Activated T-helper 1 cell treated with anti-CD3 and anti-CD28 coated beads, Interleukin-12 subunit alpha, Interleukin-12 subunit beta, Interleukin-2, Interleukin-4 antibody, amounts not matched to agents 30 ng/mL and 10 ng/mL and 1 ng/mL, durations not matched to agents 14 hours and 24 hours and 36 hours (primary cell): ENCODE data around the gene RAMP1. TPM values are rescaled to one million over a fixed set of nuclear protein-coding genes. Genes with fewer than 3 reads are reported as not detected.

ENCODE experiments used
- DNase-seq: peaks from one replicate; pipeline ENCODE4 v3.0.0; 2021; ENCODE audit warnings: low spot score
- H3K27ac Mint-ChIP-seq: one replicate; pipeline ENCODE4 v1.8.0; 2021; ENCODE audit warnings: mild to moderate bottlenecking, mixed read lengths
- H3K27me3 Mint-ChIP-seq: one replicate; pipeline ENCODE4 v1.8.0; 2022; ENCODE audit warnings: mild to moderate bottlenecking, moderate library complexity, mixed read lengths; ENCODE audit not compliant: insufficient read depth
- H3K36me3 Mint-ChIP-seq: one replicate; pipeline ENCODE4 v1.8.0; 2021; ENCODE audit warnings: low read depth, mixed read lengths
- H3K4me1 Mint-ChIP-seq: one replicate; pipeline ENCODE4 v1.8.0; 2021; ENCODE audit warnings: low read depth, mixed read lengths
- H3K4me3 Mint-ChIP-seq: one replicate; pipeline ENCODE4 v1.8.0; 2021; ENCODE audit warnings: mild to moderate bottlenecking, moderate library complexity, mixed read lengths
- H3K9me3 Mint-ChIP-seq: one replicate; pipeline ENCODE4 v1.8.0; 2021; ENCODE audit warnings: mixed read lengths
- intact Hi-C: fragments of 100-400 bp; cut with micrococcal nuclease; formaldehyde crosslinking; loops from one replicate; pipeline ENCODE4 v1.15.1; 2024
- total RNA-seq: library from RNA; stranded (reverse); gene quantifications from 2 replicates; pipeline ENCODE4 v1.2.3, GENCODE V29; 2022

RAMP1 gene
- total RNA-seq, 1 donor from 2014 or later = 19.4 TPM

GRCh38 chr2:237910576-237911362, 51.3 kb downstream of the RAMP1 start:
- Mint-ChIP-seq H3K9me3 (peaks cover 18% of the 10 kb centered on the region), H3K4me1 (peaks cover 24% of the 10 kb centered on the region), H3K27ac (peak overlapping the region; percentile 9), H3K36me3 (peaks cover 11% of the 10 kb centered on the region), H3K4me3 (no peak overlapping the region), H3K27me3 (no peaks in the 10 kb centered on the region)
- no peak for DNase-seq
- intact Hi-C loops = no loop called here

GRCh38 chr2:237911363-237912017, 52.1 kb downstream of the RAMP1 start:
- Mint-ChIP-seq H3K36me3 (peaks cover 11% of the 10 kb centered on the region), H3K27me3 (peaks cover 4% of the 10 kb centered on the region), H3K9me3 (peaks cover 18% of the 10 kb centered on the region), H3K4me1 (peaks cover 16% of the 10 kb centered on the region), H3K27ac (no peak overlapping the region), H3K4me3 (no peak overlapping the region)
- intact Hi-C loops = no loop called here
- DNase-seq = no peak

DNA sequence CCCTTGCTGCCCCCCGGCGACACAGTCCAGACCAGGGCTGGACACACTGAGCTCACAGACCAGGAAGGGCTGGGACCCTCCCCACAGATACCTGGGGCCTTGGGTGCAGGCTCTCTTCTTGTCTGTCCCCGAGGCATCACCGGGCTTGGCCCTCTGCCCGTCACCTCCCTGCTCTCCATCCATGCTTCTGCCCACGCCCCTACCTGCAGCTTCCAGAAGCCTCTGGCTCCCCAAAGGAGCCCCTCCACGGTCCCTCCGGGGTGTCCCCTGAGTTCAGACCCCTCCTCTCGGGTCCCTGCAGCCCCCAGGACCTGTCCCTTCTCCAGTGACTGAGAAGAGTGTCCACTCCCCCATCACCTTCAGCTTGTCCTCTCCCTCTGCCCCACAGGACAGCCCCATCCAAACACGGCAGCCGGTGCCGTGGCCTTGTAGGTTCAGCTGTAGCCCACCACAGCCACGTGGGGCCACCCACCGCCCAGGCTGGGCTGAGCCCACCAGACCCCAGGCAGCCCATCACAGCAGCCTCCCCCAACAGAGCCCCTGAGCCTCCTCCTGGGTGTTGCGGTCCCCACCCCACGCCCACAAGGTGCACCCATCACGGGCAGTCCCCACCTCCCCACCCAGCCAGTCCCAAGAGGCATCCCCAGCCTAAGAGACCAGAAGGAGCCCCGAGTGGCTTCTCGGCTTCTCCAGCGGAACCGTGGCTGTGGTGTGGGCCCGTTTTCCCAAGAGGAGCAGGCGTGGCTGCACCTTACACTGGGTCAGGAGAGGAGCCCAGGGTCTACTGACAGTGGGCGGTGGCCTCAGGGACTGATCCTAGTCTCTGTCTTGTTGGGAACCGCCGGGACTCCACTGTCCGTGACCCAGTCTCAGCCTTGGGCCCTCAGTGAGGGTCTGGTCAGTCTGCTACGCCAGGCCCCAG, 53.1 kb downstream of the RAMP1 start:
- Mint-ChIP-seq H3K9me3 (peaks cover 11% of the 10 kb centered on the region), H3K4me3 (no peak overlapping the region), H3K27ac (no peak overlapping the region), H3K27me3 (peaks cover 6% of the 10 kb centered on the region), H3K4me1 (peaks cover 10% of the 10 kb centered on the region), H3K36me3 (peaks cover 5% of the 10 kb centered on the region)
- intact Hi-C loops = no loop called here
- no peak for DNase-seq

DNA sequence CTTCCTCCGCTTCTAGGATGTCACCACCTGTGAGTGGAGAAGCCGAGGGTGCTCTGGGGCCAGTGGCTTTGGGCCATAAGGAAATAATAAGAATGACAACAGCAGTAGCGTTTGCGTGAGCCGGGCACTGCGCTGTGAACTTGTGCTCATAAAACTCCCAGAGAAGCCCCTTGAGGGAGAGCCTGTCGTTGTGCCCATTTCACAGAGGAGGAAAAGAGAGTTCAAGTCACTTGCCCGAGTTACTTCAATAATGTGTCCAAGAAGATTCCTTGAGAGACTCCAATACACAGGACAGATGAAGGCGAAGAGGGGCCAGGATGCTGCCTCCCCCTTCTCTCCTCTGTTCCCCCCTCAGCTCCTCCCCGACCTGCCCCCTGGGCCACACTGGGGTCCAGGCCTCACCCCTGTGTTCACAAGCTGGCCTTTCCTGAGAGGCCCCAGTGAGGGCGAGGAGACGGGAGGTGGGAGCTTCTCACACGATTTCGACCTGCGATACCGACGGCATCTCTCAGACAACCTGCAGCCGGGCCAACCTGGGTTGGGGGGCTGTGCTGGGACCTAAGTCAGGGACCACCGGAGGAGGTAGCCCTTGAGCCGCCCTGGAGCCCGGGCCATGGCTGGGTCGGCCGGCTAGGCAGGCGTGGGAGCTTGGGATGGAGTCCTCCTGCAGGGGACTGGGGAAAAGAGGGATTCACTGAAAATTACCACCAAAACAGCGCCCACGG, 53.9 kb downstream of the RAMP1 start:
- intact Hi-C loops = no loop called here
- H3K4me1 Mint-ChIP-seq = peaks cover 10% of the 10 kb centered on the region
- no peak overlapping the region for H3K4me3 Mint-ChIP-seq
- peaks cover 7% of the 10 kb centered on the region for H3K27me3 Mint-ChIP-seq
- H3K36me3 Mint-ChIP-seq = peaks cover 4% of the 10 kb centered on the region
- peaks cover 9% of the 10 kb centered on the region for H3K9me3 Mint-ChIP-seq
- DNase-seq = no peak
- no peak overlapping the region for H3K27ac Mint-ChIP-seq

- H3K27me3 Mint-ChIP-seq = peaks cover 9% of the 10 kb centered on the region
- no peaks in the 10 kb centered on the region for H3K36me3 Mint-ChIP-seq
- H3K27ac Mint-ChIP-seq = no peak overlapping the region
- peaks cover 3% of the 10 kb centered on the region for H3K9me3 Mint-ChIP-seq
- H3K4me3 Mint-ChIP-seq = no peak overlapping the region
- intact Hi-C loops = no loop called here
- DNase-seq = no peak
- H3K4me1 Mint-ChIP-seq = peaks cover 13% of the 10 kb centered on the region
These were observed 56.2 kb downstream of the RAMP1 start for GRCh38 chr2:237915576-237915975.

DNA sequence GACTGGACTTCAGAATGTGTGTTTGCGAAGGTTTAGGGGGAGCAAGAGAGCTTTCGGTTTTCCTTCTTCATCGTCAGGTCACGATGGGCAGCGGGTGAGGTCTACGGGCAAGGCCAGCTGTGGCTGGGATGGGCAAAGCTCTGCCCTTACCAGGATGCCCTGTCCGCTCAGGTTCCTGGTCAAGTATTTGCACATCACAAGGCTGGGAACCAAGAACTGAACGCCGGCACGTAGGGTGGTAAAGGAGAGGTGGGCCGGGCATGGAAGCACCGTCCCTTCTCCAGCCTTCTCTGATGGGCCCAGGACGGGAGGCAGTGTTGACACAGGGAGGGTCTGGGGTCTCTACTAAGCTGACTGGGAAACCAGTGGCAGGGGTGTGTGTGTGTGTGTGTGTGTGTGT, 56.9 kb downstream of the RAMP1 start:
- Mint-ChIP-seq H3K4me3 (no peak overlapping the region), H3K9me3 (no peaks in the 10 kb centered on the region), H3K27me3 (peaks cover 9% of the 10 kb centered on the region), H3K27ac (no peak overlapping the region), H3K4me1 (peaks cover 14% of the 10 kb centered on the region), H3K36me3 (no peaks in the 10 kb centered on the region)
- DNase-seq = no peak
- intact Hi-C loops = no loop called here

GRCh38 chr2:237917696-237918374, 58.4 kb downstream of the RAMP1 start:
- Mint-ChIP-seq H3K27ac (no peak overlapping the region), H3K36me3 (no peaks in the 10 kb centered on the region), H3K27me3 (peaks cover 9% of the 10 kb centered on the region), H3K4me1 (peaks cover 14% of the 10 kb centered on the region), H3K9me3 (no peaks in the 10 kb centered on the region), H3K4me3 (no peak overlapping the region)
- no peak for DNase-seq
- intact Hi-C loops = no loop called here

- intact Hi-C loops = no loop called here
- H3K9me3 Mint-ChIP-seq = no peaks in the 10 kb centered on the region
- peaks cover 22% of the 10 kb centered on the region for H3K4me1 Mint-ChIP-seq
These were observed 60.2 kb downstream of the RAMP1 start for GRCh38 chr2:237919593-237919992.

GRCh38 chr2:237920673-237921072, 61.2 kb downstream of the RAMP1 start:
- H3K4me3 Mint-ChIP-seq = no peak overlapping the region
- peaks cover 11% of the 10 kb centered on the region for H3K27me3 Mint-ChIP-seq
- peaks cover 2% of the 10 kb centered on the region for H3K36me3 Mint-ChIP-seq
- peaks cover 26% of the 10 kb centered on the region for H3K4me1 Mint-ChIP-seq
- intact Hi-C loops = no loop called here
- H3K9me3 Mint-ChIP-seq = no peaks in the 10 kb centered on the region
- DNase-seq = no peak
- H3K27ac Mint-ChIP-seq = no peak overlapping the region

More at GRCh38 chr2:237919593-237919992, 60.2 kb downstream of the RAMP1 start:
- no peak for DNase-seq
- no peak overlapping the region for H3K27ac Mint-ChIP-seq
- H3K4me3 Mint-ChIP-seq = no peak overlapping the region
- H3K36me3 Mint-ChIP-seq = peaks cover 2% of the 10 kb centered on the region
- H3K27me3 Mint-ChIP-seq = peaks cover 11% of the 10 kb centered on the region

DNA sequence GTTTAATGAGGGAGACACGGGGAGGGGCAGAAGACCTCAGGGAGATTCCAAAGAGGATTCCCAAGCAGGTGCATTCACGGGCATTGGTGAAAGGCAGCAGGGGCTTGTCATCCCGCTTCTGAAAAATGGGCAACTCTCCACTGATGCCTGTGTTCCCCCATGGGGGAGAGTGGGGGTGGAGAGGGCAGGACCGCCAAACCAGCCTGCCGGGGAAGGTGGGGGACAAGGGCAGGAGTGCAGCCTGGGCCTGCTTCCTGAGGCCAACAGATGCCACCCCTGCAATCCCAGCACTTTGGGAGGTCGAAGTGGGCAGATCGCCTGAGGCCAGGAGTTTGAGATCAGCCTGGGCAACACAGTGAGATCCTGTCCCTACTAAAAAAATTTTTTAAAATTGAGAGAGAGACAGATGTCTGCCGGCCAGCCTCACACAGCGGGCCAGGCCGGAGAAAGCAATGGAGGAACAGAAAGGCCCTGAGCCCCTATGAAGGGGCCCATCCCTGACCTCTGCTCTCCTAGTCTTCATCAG, 62.6 kb downstream of the RAMP1 start:
- H3K27ac Mint-ChIP-seq = no peak overlapping the region
- intact Hi-C loops = loop anchor here (2.0 kb wide), 1 partner anchor 63 kb away; the partner anchor contains the start of gene RAMP1

GRCh38 chr2:237922641-237923361, 63.4 kb downstream of the RAMP1 start:
- intact Hi-C loops = loop anchor here (1.0 to 2.0 kb wide), 4 partner anchors 44 to 138 kb away; partner anchors contain the start of genes RAMP1 and SCLY
- DNase-seq = no peak
- peaks cover 38% of the 10 kb centered on the region for H3K4me1 Mint-ChIP-seq
- H3K36me3 Mint-ChIP-seq = peaks cover 3% of the 10 kb centered on the region
- peaks cover 4% of the 10 kb centered on the region for H3K27me3 Mint-ChIP-seq
- peaks cover 1% of the 10 kb centered on the region for H3K9me3 Mint-ChIP-seq
- H3K4me3 Mint-ChIP-seq = peak overlapping the region; percentile 39
- peak overlapping the region; percentile 29 for H3K27ac Mint-ChIP-seq

More for the DNA sequence above, 62.6 kb downstream of the RAMP1 start:
- no peak overlapping the region for H3K4me3 Mint-ChIP-seq
- DNase-seq = no peak
- peaks cover 2% of the 10 kb centered on the region for H3K36me3 Mint-ChIP-seq
- no peaks in the 10 kb centered on the region for H3K9me3 Mint-ChIP-seq
- H3K27me3 Mint-ChIP-seq = peaks cover 6% of the 10 kb centered on the region
- peaks cover 35% of the 10 kb centered on the region for H3K4me1 Mint-ChIP-seq
